OCI-LY1 (cell line): ENCODE results near the gene SEL1L3.

Experiments
- H2AFZ ChIP-seq: fragments of 200-600 bp; sonication (generic), shearing (Covaris generic); 2 replicates; pipeline ENCODE4 v1.6.0; 2014; ENCODE audit warnings: antibody characterized with exemption, mild to moderate bottlenecking, low read length
- H3F3A ChIP-seq: fragments of 200-600 bp; sonication (generic), shearing (Covaris generic); 2 replicates; pipeline ENCODE4 v1.6.0; 2014; ENCODE audit warnings: mild to moderate bottlenecking, antibody characterized with exemption, low read length, moderate library complexity; ENCODE audit not compliant: insufficient read depth
- H3K27ac ChIP-seq: fragments of 200-600 bp; sonication (generic); 2 replicates; pipeline ENCODE4 v1.5.1; 2014; ENCODE audit warnings: low read length, mixed run types, mild to moderate bottlenecking, low read depth; ENCODE audit not compliant: poor library complexity, severe bottlenecking
- H3K27me3 ChIP-seq: fragments of 200-600 bp; sonication (generic); 2 replicates; pipeline ENCODE4 v1.6.0; 2014; ENCODE audit warnings: antibody characterized with exemption, mild to moderate bottlenecking, low read length, moderate library complexity; ENCODE audit not compliant: insufficient read depth
- H3K36me3 ChIP-seq: fragments of 200-600 bp; sonication (generic); 2 replicates; pipeline ENCODE4 v1.6.1; 2014; ENCODE audit warnings: mild to moderate bottlenecking, antibody characterized with exemption, low read length, moderate library complexity, mixed read lengths; ENCODE audit not compliant: insufficient read depth
- H3K4me1 ChIP-seq: fragments of 200-600 bp; sonication (generic); 2 replicates; pipeline ENCODE4 v1.5.1; 2014; ENCODE audit warnings: mild to moderate bottlenecking, low read length, moderate library complexity; ENCODE audit not compliant: insufficient read depth, severe bottlenecking
- H3K4me2 ChIP-seq: fragments of 200-600 bp; sonication (generic), shearing (Covaris generic); 2 replicates; pipeline ENCODE4 v1.6.1; 2014; ENCODE audit warnings: low read length
- H3K4me3 ChIP-seq: fragments of 200-600 bp; sonication (generic); 2 replicates; pipeline ENCODE4 v1.5.1; 2014; ENCODE audit warnings: low read length, low read depth, mild to moderate bottlenecking, mixed read lengths; ENCODE audit not compliant: poor library complexity, severe bottlenecking
- H3K79me2 ChIP-seq: fragments of 200-600 bp; shearing (Covaris generic); 2 replicates; pipeline ENCODE4 v1.6.1; 2016; ENCODE audit warnings: mixed run types, low read length, mixed read lengths; ENCODE audit not compliant: insufficient read depth
- H3K9ac ChIP-seq: fragments of 200-600 bp; sonication (generic), shearing (Covaris generic); 2 replicates; pipeline ENCODE4 v1.6.1; 2014; ENCODE audit warnings: mild to moderate bottlenecking, low read length, mixed read lengths
- H3K9me2 ChIP-seq: fragments of 200-600 bp; sonication (generic), shearing (Covaris generic); 2 replicates; pipeline ENCODE4 v1.6.1; 2014; ENCODE audit warnings: low read depth, mild to moderate bottlenecking, low read length, mixed read lengths
- H3K9me3 ChIP-seq: fragments of 200-600 bp; shearing (Covaris generic); 2 replicates; pipeline ENCODE4 v1.6.1; 2014; ENCODE audit warnings: low read length, mixed read lengths
- H4K20me1 ChIP-seq: fragments of 200-600 bp; sonication (generic), shearing (Covaris generic); 2 replicates; pipeline ENCODE4 v1.6.0; 2016; ENCODE audit warnings: mild to moderate bottlenecking, low read length; ENCODE audit not compliant: insufficient read depth
- CTCF ChIP-seq: fragments of 200-600 bp; sonication (generic), shearing (Covaris generic); IDR thresholded peaks from 2 replicates; pipeline ENCODE4 v1.5.1; 2017; ENCODE audit warnings: mild to moderate bottlenecking, antibody characterized with exemption, low read length, moderate library complexity, mixed read lengths
- EZH2 ChIP-seq: fragments of 200-600 bp; sonication (generic), shearing (Covaris generic); IDR thresholded peaks from 2 replicates; pipeline ENCODE4 v1.8.0; 2017; ENCODE audit warnings: borderline replicate concordance, mixed run types, mild to moderate bottlenecking, antibody characterized with exemption, low read length, moderate library complexity, mixed read lengths

SEL1L3 gene

GRCh38 chr4:25816591-25817058, 46.2 kb downstream of the SEL1L3 start:
- Histone ChIP-seq H3K9me2 (no peaks in the 10 kb centered on the region), H3K9ac (no peak overlapping the region), H4K20me1 (no peaks in the 10 kb centered on the region), H3K4me2 (no peak overlapping the region), H3K4me3 (no peak overlapping the region), H3K9me3 (no peaks in the 10 kb centered on the region), H3K4me1 (no peaks in the 10 kb centered on the region), H3F3A (no peaks in the 10 kb centered on the region), H3K27ac (no peak overlapping the region), H2AFZ (no peak overlapping the region), H3K36me3 (peaks cover 93% of the 10 kb centered on the region), H3K79me2 (no peaks in the 10 kb centered on the region), H3K27me3 (no peaks in the 10 kb centered on the region)
- TF ChIP-seq CTCF (no peak), EZH2 (no peak)

- no peak overlapping the region for H3K4me2 ChIP-seq
- no peak overlapping the region for H2AFZ ChIP-seq
- no peaks in the 10 kb centered on the region for H3K9me3 ChIP-seq
These were observed 47.2 kb downstream of the SEL1L3 start for GRCh38 chr4:25815586-25815985.

GRCh38 chr4:25814301-25815136, 48.3 kb downstream of the SEL1L3 start:
- Histone ChIP-seq H3K4me2 (no peak overlapping the region), H3F3A (no peaks in the 10 kb centered on the region), H3K36me3 (peaks cover 94% of the 10 kb centered on the region), H3K9me2 (no peaks in the 10 kb centered on the region), H2AFZ (no peak overlapping the region), H3K4me3 (no peak overlapping the region), H3K79me2 (no peaks in the 10 kb centered on the region), H3K9ac (no peak overlapping the region), H3K4me1 (no peaks in the 10 kb centered on the region), H4K20me1 (no peaks in the 10 kb centered on the region), H3K27ac (no peak overlapping the region), H3K9me3 (no peaks in the 10 kb centered on the region), H3K27me3 (no peaks in the 10 kb centered on the region)
- TF ChIP-seq CTCF (no peak), EZH2 (no peak)

More at GRCh38 chr4:25815586-25815985, 47.2 kb downstream of the SEL1L3 start:
- TF ChIP-seq CTCF (no peak), EZH2 (no peak)
- H3K9me2 ChIP-seq, result no peaks in the 10 kb centered on the region
- H3K4me1 ChIP-seq, result no peaks in the 10 kb centered on the region
- H3K27ac ChIP-seq, result no peak overlapping the region
- no peaks in the 10 kb centered on the region for H3K79me2 ChIP-seq
- no peaks in the 10 kb centered on the region for H3K27me3 ChIP-seq
- no peaks in the 10 kb centered on the region for H3F3A ChIP-seq
- H4K20me1 ChIP-seq, result no peaks in the 10 kb centered on the region
- H3K9ac ChIP-seq, result no peak overlapping the region
- H3K4me3 ChIP-seq, result no peak overlapping the region
- peaks cover 94% of the 10 kb centered on the region for H3K36me3 ChIP-seq
